ENCODE data around the gene SCGB2B2. TPM values are rescaled to one million over a fixed set of nuclear protein-coding genes. Genes with fewer than 3 reads are reported as not detected.
A peak's percentile ranks its signal among the peaks of the same experiment; 100 is the strongest.

SCGB2B2 gene
- total and polyA plus RNA-seq, 8 donors: 0.42 to 2.1 (median 0.85) TPM

- intact Hi-C loops (cut with DNase I): no loop called here
- ATAC-seq: peak; percentile 12 to 50 (median 44)
- DNase-seq: peak in 4 of 6 donors; percentile 34 to 59 (median 46)
- no peaks in the 10 kb centered on the region for H3K27me3 ChIP-seq
- H3K4me3 ChIP-seq: peak overlapping the region; percentile 70 to 78 (median 72)
- TF ChIP-seq, protein P1, sequence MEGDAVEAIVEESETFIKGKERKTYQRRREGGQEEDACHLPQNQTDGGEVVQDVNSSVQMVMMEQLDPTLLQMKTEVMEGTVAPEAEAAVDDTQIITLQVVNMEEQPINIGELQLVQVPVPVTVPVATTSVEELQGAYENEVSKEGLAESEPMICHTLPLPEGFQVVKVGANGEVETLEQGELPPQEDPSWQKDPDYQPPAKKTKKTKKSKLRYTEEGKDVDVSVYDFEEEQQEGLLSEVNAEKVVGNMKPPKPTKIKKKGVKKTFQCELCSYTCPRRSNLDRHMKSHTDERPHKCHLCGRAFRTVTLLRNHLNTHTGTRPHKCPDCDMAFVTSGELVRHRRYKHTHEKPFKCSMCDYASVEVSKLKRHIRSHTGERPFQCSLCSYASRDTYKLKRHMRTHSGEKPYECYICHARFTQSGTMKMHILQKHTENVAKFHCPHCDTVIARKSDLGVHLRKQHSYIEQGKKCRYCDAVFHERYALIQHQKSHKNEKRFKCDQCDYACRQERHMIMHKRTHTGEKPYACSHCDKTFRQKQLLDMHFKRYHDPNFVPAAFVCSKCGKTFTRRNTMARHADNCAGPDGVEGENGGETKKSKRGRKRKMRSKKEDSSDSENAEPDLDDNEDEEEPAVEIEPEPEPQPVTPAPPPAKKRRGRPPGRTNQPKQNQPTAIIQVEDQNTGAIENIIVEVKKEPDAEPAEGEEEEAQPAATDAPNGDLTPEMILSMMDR (IDR thresholded peaks at IDR 0.05): no peak
- peaks cover 0 to 12% (median 3%) of the 10 kb centered on the region in 3 donors for H3K4me1 ChIP-seq
- peak overlapping the region in 3 of 4 donors; percentile 95 to 98 (median 98) for H3K27ac ChIP-seq
- peaks cover 0 to 22% (median 21%) of the 10 kb centered on the region in 3 donors for H3K36me3 ChIP-seq
- 10 to 11% methylated on average over 10 of the region's 10 CpGs for WGBS, 2 donors
- no peaks in the 10 kb centered on the region for H3K9me3 ChIP-seq
- FAIRE-seq: no peak
These were observed 1.5 kb upstream of the SCGB2B2 start for GRCh38 chr19:34678421-34678820.

DNA sequence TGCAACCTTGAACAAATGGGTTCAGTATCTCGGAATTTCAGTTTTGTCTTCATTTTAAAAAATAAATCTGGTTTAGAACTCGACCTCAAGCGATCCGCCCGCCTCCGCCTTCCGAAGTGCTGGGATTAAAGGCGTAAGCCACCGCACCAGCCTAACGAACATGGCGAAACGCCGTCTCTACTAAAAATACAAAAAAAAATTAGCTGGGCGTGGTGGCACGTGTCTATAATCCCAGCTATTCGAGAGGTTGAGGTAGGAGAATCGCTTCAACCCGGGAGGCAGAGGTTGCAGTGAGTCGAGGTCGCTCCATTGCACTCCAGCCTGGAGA is 1.1 kb upstream of the SCGB2B2 start:
- Histone ChIP-seq H3K27me3 (no peaks in the 10 kb centered on the region), H3K4me3 (peak overlapping the region; percentile 70 to 78 (median 72)), H3K4me1 (peaks cover 0 to 12% (median 3%) of the 10 kb centered on the region in 3 donors), H3K36me3 (peaks cover 0 to 18% (median 17%) of the 10 kb centered on the region in 3 donors), H3K9me3 (no peaks in the 10 kb centered on the region), H3K27ac (peak overlapping the region; percentile 94 to 98 (median 96))
- intact Hi-C loops (cut with DNase I): no loop called here
- ATAC-seq: peak; percentile 0 to 6 (median 2)
- TF ChIP-seq, protein P1 (IDR thresholded peaks at IDR 0.05): no peak
- no peak for DNase-seq
- no peak for FAIRE-seq
- 2% methylated on average over 20 of the region's 20 CpGs for WGBS, 2 donors

DNA sequence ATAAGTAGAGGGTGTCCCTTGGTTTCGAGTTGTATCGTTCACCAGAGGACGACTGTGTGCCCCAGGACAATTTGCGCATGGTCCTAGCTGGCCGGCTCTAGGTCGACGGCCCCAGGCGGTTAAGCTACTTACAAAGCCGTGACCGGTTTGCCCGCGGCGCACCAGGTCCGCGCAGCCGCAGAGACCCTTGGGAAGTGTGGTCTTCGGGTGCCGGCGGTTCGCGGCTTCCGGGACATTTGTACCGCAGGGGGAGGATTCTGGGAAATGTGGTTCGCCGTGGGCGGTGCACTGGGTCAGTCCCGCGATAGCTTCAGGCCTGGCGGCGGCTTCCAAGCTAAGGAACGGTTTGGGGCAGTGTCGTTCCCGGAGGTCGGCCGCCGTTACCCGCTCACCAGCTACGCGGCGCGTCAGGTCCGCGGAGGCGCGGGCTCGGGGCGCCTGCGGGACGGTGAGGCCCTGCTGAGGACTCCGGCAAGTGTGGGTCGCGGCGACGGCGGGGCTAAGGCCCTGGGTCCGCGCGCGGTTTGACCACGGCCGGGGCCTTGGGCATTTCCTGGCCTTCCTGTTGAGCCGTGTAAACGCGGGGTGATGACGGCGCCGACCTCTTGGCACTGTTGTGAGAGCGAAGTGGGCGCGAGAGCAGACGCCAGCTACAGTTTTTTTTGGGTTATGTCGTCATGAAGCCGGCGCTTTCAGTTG is 576 bp upstream of the SCGB2B2 start, which contains the start of gene ZNF302:
Gene ZNF302, plus strand, starts transcription at position 293 of the 699 bp plus-strand sequence. CDS start 1,127 bp downstream, outside the sequence.
- FAIRE-seq (peak; percentile 67), ATAC-seq (peak; percentile 93 to 99 (median 96))
- WGBS, 2 donors: 0 to 1% methylated on average over 68 to 74 of the region's 74 CpGs

DNA sequence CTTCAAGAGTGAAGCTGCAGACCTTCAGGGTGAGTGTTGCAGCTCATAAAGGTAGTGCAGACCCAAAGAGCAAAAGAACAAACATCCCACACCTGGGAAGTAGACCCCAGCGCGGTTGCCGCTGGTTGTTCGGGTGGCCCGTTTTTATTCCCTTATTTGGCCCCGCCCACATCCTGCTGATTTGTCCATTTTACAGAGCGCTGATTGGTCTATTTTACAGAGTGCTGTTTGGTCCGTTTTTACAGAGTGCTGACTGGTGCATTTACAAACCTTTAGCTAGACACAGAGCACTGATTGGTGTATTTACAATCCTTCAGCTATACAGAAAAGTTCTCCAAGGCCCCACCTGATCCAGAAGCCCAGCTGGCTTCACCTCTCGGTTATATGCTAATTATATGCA is 1.0 kb downstream of the SCGB2B2 start:
- H3K27me3 ChIP-seq: no peaks in the 10 kb centered on the region
- ATAC-seq (no peak), FAIRE-seq (no peak), DNase-seq (no peak)
- no peaks in the 10 kb centered on the region for H3K9me3 ChIP-seq
- WGBS, 2 donors: 86 to 88% methylated on average over 9 of the region's 9 CpGs
- intact Hi-C loops (cut with DNase I): no loop called here
- peaks cover 0 to 4% (median 2%) of the 10 kb centered on the region in 3 donors for H3K36me3 ChIP-seq
- H3K27ac ChIP-seq: no peak overlapping the region
- H3K4me1 ChIP-seq: peaks cover 0 to 12% (median 3%) of the 10 kb centered on the region in 3 donors
- TF ChIP-seq, protein P1 (IDR thresholded peaks at IDR 0.05): no peak
- peak overlapping the region in 1 of 4 donors; percentile 78 for H3K4me3 ChIP-seq

More for the DNA sequence above, 576 bp upstream of the SCGB2B2 start, which contains the start of gene ZNF302:
- no peaks in the 10 kb centered on the region for H3K9me3 ChIP-seq
- DNase-seq: peak; percentile 95 to 98 (median 96)
- H3K4me1 ChIP-seq: peaks cover 0 to 12% (median 3%) of the 10 kb centered on the region in 3 donors
- H3K4me3 ChIP-seq: peak within 1 kb of the TSS; percentile 70 to 78 (median 72)
- H3K27ac ChIP-seq: peak within 1 kb of the TSS; percentile 94 to 98 (median 96)
- TF ChIP-seq, protein P1 (IDR thresholded peaks at IDR 0.05): no peak
- intact Hi-C loops (cut with DNase I): no loop called here
- peaks cover 0 to 14% (median 13%) of the 10 kb centered on the region in 3 donors for H3K36me3 ChIP-seq
- H3K27me3 ChIP-seq: no peaks in the 10 kb centered on the region

DNA sequence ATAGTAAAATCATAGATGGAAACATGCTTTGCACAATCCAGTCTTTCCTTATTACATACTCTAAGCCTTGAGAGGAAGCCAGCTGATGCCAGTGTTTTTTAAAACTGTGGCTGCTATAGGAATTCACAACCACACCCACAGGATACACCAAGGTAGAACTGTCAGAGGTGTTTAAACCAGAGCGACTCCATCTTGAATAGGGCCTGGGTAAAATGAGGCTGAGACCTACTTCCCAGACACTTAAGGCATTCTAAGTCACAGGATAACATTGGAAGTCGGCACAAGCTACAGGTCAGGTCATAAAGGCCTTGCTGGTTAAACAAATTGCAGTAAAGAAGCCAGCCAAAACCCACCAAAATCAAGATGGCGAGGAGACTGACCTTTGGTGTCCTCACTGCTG is 1.7 kb downstream of the SCGB2B2 start:
- Histone ChIP-seq H3K9me3 (no peaks in the 10 kb centered on the region), H3K4me1 (peaks cover 0 to 12% (median 3%) of the 10 kb centered on the region in 3 donors), H3K27ac (no peak overlapping the region), H3K36me3 (no peaks in the 10 kb centered on the region), H3K27me3 (no peaks in the 10 kb centered on the region), H3K4me3 (no peak overlapping the region)
- TF ChIP-seq, protein P1 (IDR thresholded peaks at IDR 0.05): no peak
- FAIRE-seq (no peak), DNase-seq (no peak), ATAC-seq (no peak)
- 94 to 96% methylated on average over 3 of the region's 3 CpGs for WGBS, 2 donors
- intact Hi-C loops (cut with DNase I): no loop called here

All from pancreas (tissue), 10 donors.